Measurements from ENCODE around the gene VAC14.
"Not testable (repeated sequence)": the region's sequence is repeated elsewhere in the genome, so short reads cannot be mapped to it uniquely, and the experiment has no call there.

The VAC14 gene

DNA sequence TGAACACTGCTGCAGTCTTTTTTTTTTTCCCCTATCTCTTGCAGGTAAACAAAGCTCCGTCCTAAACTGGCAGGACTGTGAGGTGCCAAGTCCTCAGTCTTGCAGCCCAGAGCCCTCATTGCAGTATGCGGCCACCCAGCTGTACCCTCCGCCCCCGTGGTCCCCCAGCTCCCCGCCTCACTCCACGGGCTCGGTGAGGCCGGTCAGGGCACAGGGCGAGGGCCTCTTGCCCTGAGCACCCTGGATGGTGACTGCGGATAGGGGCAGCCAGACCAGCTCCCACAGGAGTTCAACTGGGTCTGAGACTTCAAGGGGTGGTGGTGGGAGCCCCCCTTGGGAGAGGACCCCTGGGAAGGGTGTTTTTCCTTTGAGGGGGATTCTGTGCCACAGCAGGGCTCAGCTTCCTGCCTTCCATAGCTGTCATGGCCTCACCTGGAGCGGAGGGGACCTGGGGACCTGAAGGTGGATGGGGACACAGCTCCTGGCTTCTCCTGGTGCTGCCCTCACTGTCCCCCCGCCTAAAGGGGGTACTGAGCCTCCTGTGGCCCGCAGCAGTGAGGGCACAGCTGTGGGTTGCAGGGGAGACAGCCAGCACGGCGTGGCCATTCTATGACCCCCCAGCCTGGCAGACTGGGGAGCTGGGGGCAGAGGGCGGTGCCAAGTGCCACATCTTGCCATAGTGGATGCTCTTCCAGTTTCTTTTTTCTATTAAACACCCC is 140.8 kb downstream of the VAC14 start:
- DNase-seq: no peak

DNA sequence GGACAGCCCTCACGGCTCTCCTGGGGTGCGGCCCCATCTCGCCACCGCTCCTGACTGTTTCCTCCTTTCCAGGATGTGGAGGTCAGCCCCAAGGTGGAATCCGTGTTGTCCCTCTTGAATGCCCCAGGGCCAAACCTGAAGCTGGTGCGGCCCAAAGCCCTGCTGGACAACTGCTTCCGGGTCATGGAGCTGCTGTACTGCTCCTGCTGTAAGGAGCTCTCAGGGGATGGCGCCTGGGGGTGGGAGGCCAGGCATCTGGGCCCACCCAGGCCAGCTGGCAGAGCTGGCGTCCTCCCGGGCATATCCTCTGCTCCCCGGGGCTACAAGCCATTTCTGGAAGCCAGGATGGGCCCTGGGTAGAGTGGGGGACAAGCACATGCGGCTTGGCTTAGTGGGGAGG is 141.4 kb downstream of the VAC14 start:
- DNase-seq: no peak

DNA sequence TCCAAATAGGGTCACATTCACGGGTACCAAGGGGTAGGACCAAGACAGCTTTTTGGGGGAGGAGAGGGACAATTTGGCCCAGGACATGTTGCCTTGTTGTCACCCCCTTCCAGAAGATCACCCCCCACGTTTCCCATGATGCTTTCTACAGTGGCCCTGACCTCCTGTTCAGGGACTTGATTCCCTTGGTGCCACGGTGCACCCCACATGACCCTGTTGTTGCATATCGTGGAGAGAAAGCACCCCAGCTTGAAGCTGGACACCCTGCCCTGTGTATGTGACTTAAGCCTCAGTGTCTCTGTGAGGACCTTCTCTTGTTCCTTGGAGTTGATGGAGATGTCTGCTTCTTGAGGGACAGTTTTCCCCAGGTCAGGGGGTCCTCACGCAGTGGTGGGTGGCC is 142.0 kb downstream of the VAC14 start:
- DNase-seq: no peak

DNA sequence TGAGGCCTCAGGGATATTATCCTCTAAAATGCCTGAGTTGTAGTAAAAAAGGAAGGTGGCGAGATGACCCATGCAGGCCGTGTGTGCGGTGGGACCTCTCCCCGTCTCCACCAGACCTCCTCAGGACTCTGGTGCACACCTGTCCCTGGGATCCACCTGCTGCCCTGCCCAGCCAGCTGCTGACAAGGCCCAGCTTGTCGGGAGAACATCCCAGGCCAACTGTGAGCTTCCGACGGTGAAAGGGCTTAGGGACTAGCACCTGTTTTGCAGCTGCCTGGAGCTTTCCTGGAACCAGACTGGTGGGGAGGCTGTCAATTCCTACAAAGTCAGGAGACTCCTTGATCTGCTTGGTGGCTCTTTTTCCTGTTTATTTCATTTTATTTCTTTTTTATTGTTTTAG is 143.0 kb downstream of the VAC14 start:
- DNase-seq: no peak

DNA sequence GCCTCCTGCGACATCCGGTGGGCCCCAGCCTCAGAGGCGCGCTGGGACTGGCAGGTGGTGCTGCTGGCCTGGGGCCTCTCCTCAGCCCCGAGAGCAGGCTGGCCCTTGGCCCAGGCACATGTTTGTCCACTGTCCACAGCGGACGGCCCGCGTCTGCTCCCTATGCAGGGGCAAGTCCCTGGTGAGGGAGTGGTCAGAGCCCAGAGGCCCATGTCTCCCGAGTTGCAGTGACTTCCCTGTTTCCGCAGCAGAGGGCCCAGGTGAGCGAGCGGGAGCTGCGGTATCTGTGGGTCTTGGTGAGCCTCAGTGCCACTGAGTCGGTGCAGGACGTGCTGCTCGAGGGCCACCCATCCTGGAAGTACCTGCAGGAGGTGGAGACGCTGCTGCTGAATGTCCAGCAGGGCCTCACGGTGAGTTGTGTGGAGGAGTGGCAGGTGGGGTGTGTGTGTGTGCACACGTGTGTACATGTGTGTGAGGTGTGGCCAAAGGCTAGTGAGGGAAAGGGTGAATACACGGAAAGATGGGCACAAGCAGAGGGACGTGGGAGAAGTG is 144.2 kb downstream of the VAC14 start:
- no peak for DNase-seq

DNA sequence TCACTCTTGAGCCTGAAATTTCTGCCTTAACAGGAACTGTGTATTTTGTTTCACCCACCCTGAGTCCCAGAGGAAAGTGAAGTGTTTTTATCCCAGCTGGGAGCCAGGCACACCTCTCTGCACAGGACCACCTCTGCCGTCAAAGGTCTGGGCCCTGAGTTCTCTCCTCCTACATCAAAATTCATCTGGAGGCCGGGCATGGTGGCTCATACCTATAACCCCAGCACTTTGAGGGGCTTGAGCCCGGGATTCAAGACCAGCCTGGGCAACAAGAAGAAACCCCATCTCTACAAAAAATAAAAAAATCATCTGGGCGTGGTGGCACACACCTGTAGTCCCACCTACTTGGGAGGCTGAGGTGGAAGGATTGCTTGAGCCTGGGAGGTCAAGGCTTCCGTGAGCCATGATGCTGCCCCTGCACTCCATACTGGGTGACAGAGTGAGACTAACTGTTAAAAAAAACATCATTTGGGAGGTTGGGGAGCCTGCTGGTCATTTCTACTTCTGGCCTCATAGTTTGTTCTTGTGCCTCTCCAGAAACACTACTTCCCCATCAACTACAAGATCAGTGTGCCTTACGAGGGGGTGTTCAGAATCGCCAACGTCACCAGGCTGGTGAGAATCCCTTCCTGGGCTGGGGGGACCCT is 144.8 kb downstream of the VAC14 start:
- DNase-seq: no peak

DNA sequence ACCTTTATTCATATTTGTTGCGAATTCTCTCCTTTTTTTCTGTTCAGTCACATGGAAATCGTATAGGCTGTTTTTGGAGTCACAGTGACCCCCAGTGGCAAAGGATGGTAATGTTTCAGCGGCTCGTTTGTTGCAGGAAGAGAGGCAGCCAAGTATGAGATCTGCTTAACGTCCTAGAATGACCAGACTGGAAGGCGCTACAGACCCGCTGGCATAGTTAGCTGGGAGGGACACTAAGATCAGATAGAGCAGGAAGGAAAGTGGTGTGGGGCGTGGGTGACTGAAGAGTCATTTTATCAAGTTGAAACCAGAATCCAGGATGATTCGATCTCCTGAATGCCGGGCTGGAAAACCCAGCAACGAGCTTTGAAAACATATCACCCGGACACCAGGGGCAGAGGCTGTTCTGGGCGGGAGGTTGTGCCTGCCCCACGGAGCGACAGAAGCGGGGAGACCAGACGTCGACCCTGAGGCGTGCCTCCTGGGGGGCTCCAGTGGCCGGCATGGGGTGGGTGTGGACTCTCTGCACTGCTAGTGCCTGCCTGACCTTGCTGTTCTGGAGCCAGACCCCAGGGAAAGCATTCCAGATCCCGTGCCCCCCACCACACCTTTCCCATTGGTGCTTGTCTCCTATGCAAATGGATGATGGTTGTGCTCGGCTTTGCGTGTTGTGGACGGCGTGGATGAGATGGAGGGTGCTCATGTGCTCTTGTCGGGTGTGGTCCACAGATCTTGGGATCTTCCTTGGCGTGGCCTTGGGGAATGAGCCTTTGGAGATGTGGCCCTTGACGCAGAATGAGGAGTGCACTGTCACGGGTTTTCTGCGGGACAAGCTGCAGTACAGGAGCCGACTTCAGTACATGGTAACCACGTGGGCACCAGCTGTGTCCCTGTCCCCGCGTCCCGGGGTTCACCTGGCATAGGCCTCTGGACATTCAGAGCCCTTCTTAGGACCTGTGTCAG is 146.9 kb downstream of the VAC14 start:
- DNase-seq: peak; percentile 88

DNA sequence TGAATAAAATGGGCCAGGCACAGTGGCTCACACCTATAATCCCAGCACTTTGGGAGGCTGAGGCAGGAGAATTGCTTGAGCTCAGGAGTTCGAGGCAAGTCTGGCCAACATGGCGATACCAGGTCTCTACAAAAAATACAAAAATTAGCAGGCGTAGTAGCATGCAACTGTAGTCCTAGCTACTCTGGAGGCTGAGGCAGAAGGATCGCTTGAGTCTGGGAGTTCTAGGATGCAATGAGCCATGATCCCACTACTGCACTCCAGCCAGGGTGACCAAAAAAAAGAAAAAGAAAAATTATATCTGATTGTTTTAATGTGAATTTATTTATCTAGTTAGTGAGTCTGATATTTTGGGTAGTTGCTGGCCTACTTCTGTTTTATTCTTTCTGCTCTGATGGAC is 147.6 kb downstream of the VAC14 start:
- DNase-seq: no peak

DNA sequence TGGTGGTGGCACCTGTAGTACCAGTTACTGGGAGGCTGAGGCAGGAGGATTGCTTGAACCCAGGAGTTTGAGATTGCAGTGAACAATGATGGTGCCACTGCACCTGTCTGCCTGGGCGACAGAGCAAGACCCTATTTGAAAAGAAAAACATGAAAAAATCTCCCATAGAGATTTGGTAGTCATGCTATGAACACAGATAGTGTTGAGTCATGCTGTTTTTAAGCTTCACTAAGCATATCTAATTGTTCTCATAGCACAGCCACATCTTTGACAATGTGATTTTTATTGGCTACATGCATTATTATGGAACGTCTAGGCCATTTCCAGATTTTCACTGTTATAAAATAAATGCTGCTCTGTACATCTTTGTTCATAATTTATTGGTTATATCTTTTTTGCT is 148.6 kb downstream of the VAC14 start:
- no peak for DNase-seq

DNA sequence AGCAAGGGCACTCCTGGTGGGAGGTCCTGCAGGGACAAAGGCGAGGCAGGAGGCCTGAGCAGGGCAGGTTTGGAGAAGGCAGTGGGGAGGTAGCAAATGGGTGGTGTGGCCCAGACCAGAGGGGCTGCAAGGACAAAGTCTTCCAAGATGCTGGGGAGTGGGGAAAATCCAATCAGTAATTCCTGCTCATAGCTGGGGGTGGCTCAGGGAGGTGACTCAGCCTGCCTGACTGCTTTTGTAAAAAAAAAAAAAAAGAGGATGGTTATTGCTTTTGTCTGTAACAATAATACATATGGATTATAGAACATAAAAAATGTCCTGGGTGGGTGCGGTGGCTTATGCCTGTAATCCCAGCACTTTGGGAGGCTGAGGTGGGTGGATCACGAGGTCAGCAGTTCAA is 149.4 kb downstream of the VAC14 start:
- no peak for DNase-seq

DNA sequence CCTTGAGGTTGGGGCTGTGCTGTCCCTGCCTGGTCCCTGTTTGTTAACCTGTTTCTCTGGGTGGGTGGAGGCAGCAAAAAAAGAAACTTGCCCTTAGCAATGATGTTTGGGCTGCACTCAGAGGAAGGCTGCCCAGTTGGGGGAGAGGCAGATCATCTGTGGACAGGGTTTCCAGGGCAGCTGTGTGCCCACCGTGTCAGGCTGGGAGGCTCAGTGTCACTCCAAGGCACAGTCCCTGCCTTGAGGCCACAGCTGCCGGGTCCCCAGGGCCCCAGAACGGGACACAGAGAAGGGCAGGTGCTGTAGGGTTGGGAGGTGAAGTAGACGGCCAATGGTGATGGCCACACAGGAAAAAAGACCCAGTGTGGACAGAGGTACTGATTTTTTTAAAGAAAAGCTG is 150.7 kb downstream of the VAC14 start:
- no peak for DNase-seq

DNA sequence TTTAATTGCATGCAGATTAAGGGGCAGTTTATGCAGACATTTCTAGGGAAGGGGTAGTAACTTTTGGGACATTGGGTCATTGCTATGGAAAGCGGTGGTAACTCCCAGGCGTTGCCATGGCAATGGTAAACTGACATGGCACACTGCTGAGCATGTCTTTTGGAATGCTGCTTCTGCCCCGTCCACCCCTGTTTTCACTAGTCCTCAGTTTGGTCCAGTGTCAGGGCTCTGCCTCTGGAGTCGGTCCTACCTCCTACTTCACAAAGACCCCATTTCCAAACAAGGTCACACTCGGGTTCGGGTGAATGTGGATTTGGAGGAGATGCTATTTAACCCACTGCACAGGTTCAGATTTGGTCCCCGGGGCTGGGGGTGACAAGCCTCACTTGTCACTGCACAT is 151.7 kb downstream of the VAC14 start:
- no peak for DNase-seq

DNA sequence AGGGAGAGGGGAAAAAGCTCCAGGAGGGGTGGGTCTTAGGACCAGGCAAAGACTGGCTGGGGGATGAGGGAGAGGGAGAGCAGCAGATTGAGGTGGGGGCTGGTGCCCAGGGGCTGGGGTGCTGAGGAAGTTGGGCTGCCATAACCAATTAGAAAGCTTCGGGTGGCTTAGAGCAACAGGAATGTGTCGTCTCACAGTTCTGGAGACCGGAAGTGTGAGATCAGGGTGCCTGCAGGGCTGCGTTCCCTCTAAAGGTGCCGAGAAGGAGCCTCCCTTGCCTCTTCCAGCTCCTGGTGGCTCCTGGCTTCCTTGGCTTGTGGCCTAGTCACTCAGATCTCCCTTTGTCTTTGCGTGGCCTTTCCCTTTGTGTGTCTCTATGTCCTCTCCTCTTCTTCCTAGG is 152.4 kb downstream of the VAC14 start:
- DNase-seq: no peak

DNA sequence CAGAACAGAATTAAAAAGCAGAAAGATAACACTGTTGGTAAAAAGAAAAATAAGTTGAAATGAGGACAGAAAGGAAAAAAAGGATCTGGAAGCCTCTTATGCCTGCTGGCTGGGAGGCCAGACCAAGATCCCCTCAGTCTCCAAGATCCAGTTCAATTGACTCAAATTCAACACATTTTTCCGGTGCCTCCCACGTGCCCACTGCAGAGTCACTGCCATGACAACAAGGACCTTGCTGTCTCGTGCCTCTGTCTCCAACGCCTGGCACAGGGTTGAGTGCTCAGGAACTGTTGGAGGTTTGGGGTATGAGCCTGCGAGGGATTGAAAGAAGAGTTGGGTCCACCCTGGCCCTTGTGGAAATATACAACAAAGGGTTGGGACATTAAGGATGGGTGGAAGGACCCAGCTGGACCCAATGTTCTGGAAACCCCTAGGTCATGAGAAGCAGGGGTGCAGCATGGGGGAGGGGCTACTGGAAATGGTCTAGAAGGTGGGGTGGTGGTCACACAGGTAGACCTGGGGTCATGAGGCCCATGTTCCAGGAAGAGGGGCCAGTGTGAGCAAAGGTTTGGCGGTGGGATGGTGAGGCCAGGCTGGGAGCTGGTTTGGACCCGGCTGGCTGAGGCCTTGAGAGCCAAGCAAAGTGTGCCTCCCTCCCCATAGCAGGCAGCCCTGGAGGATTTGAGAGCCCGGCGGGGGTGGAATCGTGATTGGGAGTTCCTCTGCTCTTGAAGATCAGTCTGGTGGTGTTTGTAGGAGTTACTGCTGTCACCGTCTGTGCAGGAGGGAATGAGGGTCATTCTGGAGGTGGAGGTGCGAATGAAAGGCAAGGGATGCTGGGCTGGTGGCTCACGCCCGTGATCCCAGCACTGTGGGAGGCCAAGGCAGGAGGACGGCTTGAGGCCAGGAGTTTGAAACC is 153.3 kb downstream of the VAC14 start:
- no peak for DNase-seq

DNA sequence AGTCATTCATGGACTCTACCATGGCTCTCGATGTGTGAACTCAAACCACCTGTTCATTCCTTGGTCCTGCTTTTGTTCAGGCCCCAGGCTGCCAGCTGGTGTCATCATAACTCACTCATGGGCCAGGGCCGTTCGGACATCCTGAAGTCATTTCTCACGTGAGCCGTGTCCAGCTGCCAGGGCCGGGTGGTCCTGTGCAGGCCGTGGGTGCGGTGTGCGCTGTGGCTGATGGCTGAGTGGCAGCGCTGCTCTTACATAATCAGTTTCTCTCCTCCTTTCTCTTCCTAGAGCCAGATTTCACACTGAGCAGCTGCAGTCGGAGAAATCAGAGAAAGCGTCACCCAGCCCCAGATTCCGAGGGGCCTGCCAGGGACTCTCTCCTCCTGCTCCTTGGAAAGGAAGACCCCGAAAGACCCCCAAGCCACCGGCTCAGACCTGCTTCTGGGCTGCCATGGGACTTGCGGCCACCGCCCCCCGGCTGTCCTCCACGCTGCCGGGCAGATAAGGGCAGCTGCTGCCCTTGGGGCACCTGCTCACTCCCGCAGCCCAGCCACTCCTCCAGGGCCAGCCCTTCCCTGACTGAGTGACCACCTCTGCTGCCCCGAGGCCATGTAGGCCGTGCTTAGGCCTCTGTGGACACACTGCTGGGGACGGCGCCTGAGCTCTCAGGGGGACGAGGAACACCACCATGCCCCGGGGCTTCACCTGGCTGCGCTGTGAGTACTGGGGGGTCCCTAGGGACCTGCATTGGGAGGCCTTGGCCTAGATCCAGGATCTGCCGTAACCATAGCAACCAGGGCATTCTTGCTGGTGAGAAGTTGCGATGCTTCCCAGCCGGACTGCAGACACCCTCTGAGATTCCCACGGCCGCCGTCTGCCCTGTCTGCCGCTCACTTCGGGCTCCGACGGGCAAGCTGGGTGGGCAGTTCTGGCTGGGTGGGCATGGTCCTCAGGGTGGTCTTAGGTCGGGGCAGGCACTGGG is 154.4 kb downstream of the VAC14 start, which contains the start of gene IL34:
TSS of gene IL34 (plus strand) at position 300 of the 982 bp plus-strand sequence. CDS start at position 689, 389 bp downstream.
- peak; percentile 51 for DNase-seq

DNA sequence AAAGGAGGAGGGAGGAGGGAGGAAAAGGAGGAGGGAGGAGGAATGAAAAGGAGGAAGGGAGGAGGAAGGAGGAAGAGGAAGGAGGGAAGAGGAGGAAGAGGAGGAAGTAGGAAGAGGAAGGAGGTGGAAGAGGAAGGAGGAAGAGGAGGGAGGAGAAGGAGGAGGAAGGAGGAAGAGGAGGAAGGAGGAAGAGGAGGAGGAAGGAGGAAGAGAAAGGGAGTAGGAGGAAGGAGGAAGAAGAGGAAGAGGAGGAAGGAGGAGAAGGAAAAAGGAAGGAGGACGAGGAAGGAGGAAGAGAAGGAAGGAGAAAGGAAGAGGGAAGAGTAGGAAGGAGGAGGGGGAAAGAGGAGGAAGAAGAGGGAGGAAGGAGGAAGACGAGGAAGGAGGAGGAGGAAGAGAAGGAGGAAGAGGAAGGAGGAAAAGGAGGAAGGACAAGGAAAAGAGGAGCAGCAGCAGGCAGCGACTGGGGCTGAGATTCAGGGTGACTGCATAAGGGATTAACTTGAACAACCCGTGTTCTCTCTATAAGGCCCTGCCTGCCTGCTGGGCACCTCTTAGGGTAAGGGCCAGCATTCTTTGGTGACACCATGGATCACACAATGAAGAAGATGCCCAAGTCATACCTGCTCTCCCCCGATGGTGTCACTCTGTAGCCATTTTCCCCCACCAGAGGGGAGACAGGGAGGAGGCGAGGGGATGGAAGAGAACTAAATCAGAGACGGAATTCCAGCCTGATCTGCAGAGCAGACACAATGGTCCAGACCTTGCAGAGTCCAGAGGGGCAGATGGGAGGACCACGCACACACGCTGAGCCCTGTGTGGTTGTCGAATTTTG is 156.0 kb downstream of the VAC14 start:
- no peak for DNase-seq

DNA sequence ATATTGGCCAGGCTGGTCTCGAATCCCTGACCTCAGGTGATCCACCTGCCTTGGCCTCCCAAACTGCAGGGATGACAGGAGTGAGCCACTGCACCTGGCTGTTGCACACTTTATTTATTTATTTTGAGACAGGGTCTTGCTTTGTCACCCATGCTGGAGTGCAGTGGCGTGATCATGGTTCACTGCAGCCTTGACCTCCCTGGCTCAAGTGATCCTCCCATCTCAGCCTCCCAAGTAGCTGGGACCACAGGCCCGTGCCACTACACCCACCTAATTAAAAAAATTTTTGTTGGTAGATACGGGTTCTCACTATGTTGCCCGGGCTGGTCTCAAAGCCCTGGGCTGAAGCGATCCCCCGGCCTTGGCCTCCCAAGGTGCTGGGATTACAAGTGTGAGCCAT is 157.7 kb downstream of the VAC14 start:
- not testable (repeated sequence) for DNase-seq

DNA sequence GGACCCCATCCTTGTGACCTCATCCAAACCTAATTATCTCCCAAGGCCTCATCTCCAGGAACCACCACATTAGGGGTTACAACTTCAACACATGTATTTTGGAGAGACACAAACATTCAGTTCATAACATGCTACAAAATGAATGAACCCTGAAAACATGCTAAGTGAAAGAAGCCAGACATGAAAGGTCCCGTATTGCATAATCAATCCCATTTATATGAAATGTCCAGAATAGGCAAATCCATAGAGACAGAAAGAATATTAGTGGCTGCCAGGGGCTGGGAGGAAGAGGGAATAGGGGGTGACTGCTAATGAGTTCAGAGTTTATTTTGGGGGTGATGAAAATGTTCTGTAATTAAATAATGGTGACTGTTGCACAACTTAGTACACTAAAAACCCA is 158.3 kb downstream of the VAC14 start:
- no peak for DNase-seq

All from left hindlimb (tissue), 1 donor.